ENCODE results near the gene MAPK10. TPM values are rescaled to one million over a fixed set of nuclear protein-coding genes. Genes with fewer than 3 reads are reported as not detected.

Gene MAPK10
- total and polyA plus RNA-seq, 4 donors = 3.3 to 109 (median 24.5) TPM

DNA sequence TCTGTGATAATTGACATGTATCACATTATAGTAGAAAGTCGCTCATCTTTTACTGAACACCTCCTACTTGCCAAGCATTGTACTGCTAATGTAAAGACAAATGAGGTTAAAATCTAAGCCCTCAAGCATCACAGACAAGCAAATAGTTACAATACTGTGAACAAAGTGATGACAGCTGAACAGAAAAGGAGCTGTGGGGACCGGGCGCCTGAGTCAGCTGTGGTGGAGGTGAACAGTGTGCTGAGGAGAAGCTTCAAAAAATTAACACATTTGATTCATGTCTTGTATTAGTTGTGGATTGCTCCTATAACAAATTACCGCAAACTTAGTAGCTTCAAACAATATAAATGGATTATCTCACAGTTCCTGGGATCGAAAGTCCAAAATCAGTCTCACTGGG is 124.3 kb downstream of the MAPK10 start:
- 89 to 91% methylated on average over 5 of the region's 5 CpGs for WGBS, 2 donors
- H3K36me3 ChIP-seq (ENCODE audit: control insufficient read depth in 4 of 4, insufficient read depth in 4 of 4, low read length in 4 of 4) = no peaks in the 10 kb centered on the region
- TF ChIP-seq, protein P1, sequence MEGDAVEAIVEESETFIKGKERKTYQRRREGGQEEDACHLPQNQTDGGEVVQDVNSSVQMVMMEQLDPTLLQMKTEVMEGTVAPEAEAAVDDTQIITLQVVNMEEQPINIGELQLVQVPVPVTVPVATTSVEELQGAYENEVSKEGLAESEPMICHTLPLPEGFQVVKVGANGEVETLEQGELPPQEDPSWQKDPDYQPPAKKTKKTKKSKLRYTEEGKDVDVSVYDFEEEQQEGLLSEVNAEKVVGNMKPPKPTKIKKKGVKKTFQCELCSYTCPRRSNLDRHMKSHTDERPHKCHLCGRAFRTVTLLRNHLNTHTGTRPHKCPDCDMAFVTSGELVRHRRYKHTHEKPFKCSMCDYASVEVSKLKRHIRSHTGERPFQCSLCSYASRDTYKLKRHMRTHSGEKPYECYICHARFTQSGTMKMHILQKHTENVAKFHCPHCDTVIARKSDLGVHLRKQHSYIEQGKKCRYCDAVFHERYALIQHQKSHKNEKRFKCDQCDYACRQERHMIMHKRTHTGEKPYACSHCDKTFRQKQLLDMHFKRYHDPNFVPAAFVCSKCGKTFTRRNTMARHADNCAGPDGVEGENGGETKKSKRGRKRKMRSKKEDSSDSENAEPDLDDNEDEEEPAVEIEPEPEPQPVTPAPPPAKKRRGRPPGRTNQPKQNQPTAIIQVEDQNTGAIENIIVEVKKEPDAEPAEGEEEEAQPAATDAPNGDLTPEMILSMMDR (IDR thresholded peaks at IDR 0.05; ENCODE audit: control extremely low read depth, extremely low read depth) = no peak
- H3K27ac ChIP-seq (ENCODE audit: low read depth in 1 of 2, low read length in 1 of 2) = no peak overlapping the region
- no peak for ATAC-seq (ENCODE audit: insufficient read depth, low FRiP score)
- no peaks in the 10 kb centered on the region for H3K27me3 ChIP-seq (ENCODE audit: control insufficient read depth in 3 of 3, insufficient read depth in 3 of 3, low read length in 2 of 3)
- H3K9me3 ChIP-seq (ENCODE audit: control insufficient read depth in 4 of 4, insufficient read depth in 3 of 4, low read length in 3 of 4) = no peaks in the 10 kb centered on the region
- no peak for DNase-seq
- no peak overlapping the region for H3K9ac ChIP-seq (ENCODE audit: insufficient read depth in 1 of 2, low read length in 2 of 2)
- H3K4me3 ChIP-seq = no peak overlapping the region
- H3K4me1 ChIP-seq (ENCODE audit: control insufficient read depth in 5 of 5, insufficient read depth in 5 of 5, low read length in 5 of 5) = no peaks in the 10 kb centered on the region

DNA sequence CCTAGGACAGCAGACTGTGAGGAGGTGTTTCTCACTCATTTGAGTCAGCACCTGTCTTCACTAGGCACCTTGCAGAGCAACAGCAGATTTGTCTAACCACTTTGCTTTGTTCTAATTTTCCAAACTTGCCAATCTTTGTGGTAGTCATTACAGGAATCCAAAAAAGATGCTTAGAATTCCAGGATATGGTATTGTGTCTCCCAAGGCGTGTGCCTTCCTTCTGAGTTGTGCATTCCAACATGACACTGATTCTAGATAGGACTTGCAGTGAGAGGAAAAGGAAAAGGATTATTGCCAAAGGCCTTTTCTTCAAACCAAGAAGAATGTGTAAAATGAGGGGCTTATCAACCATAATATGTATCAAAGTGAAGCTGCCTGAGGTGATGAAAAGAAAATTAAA is 126.2 kb downstream of the MAPK10 start:
- Histone ChIP-seq H3K4me1 (ENCODE audit: control insufficient read depth in 5 of 5, insufficient read depth in 5 of 5, low read length in 5 of 5) (no peaks in the 10 kb centered on the region), H3K4me3 (no peak overlapping the region), H3K27me3 (ENCODE audit: control insufficient read depth in 3 of 3, insufficient read depth in 3 of 3, low read length in 2 of 3) (no peaks in the 10 kb centered on the region), H3K36me3 (ENCODE audit: control insufficient read depth in 4 of 4, insufficient read depth in 4 of 4, low read length in 4 of 4) (no peaks in the 10 kb centered on the region), H3K9ac (ENCODE audit: insufficient read depth in 1 of 2, low read length in 2 of 2) (no peak overlapping the region), H3K27ac (ENCODE audit: low read depth in 1 of 2, low read length in 1 of 2) (no peak overlapping the region), H3K9me3 (ENCODE audit: control insufficient read depth in 4 of 4, insufficient read depth in 3 of 4, low read length in 3 of 4) (no peaks in the 10 kb centered on the region)
- TF ChIP-seq, protein P1 (IDR thresholded peaks at IDR 0.05; ENCODE audit: control extremely low read depth, extremely low read depth) = no peak
- ATAC-seq (ENCODE audit: insufficient read depth, low FRiP score) = peak; percentile 34
- 51 to 82% methylated on average over 1 of the region's 1 CpG for WGBS, 2 donors
- no peak for DNase-seq

DNA sequence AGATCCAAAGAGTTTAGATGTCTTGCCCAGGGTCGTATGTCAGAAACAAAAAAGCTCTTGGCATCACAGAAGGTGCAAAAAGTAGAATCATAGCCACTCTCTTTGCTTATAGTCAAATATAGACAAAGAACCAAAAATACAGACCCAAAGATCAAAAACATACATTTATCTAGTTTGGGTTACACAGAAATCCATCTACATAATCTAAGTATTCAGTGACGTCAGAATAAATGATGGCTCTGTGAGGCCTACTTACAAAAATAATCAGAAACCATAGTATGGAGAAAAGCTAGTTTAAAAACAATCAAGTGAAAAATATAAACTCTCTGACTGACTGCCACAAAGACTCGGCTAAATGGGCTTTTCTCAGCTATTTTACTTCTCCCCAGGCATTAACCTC is 126.8 kb downstream of the MAPK10 start:
- Histone ChIP-seq H3K9ac (ENCODE audit: insufficient read depth in 1 of 2, low read length in 2 of 2) (no peak overlapping the region), H3K36me3 (ENCODE audit: control insufficient read depth in 4 of 4, insufficient read depth in 4 of 4, low read length in 4 of 4) (no peaks in the 10 kb centered on the region), H3K4me1 (ENCODE audit: control insufficient read depth in 5 of 5, insufficient read depth in 5 of 5, low read length in 5 of 5) (no peaks in the 10 kb centered on the region), H3K27me3 (ENCODE audit: control insufficient read depth in 3 of 3, insufficient read depth in 3 of 3, low read length in 2 of 3) (no peaks in the 10 kb centered on the region), H3K9me3 (ENCODE audit: control insufficient read depth in 4 of 4, insufficient read depth in 3 of 4, low read length in 3 of 4) (no peaks in the 10 kb centered on the region), H3K27ac (ENCODE audit: low read depth in 1 of 2, low read length in 1 of 2) (no peak overlapping the region), H3K4me3 (no peak overlapping the region)
- TF ChIP-seq, protein P1 (IDR thresholded peaks at IDR 0.05; ENCODE audit: control extremely low read depth, extremely low read depth) = no peak
- ATAC-seq (ENCODE audit: insufficient read depth, low FRiP score) = no peak
- DNase-seq = no peak
- WGBS, 2 donors = 73 to 79% methylated on average over 3 of the region's 3 CpGs

DNA sequence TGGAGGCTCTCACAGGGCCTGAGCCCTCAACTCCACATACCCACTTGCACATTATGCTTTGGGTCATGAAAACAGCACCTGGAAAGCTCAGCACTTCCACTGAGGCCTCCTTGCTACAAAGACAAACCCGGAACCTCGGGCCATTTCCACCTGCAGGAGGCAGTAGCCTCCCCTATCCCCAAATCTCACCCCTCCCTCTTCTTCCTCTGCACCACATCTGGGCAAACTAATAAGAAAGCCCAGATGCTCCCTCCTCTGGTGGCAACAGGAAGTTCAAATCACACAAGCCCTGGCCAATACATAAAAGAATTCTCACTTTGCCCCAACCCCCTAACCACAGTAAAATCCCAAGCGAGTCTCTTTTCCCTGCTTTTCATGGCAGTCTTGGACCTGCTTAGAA is 136.4 kb downstream of the MAPK10 start:
- Histone ChIP-seq H3K36me3 (ENCODE audit: control insufficient read depth in 4 of 4, insufficient read depth in 4 of 4, low read length in 4 of 4) (no peaks in the 10 kb centered on the region), H3K4me3 (no peak overlapping the region), H3K9ac (ENCODE audit: insufficient read depth in 1 of 2, low read length in 2 of 2) (no peak overlapping the region), H3K27me3 (ENCODE audit: control insufficient read depth in 3 of 3, insufficient read depth in 3 of 3, low read length in 2 of 3) (no peaks in the 10 kb centered on the region), H3K4me1 (ENCODE audit: control insufficient read depth in 5 of 5, insufficient read depth in 5 of 5, low read length in 5 of 5) (peaks cover 0 to 21% (median 0%) of the 10 kb centered on the region in 5 donors), H3K27ac (ENCODE audit: low read depth in 1 of 2, low read length in 1 of 2) (no peak overlapping the region), H3K9me3 (ENCODE audit: control insufficient read depth in 4 of 4, insufficient read depth in 3 of 4, low read length in 3 of 4) (no peaks in the 10 kb centered on the region)
- ATAC-seq (ENCODE audit: insufficient read depth, low FRiP score) (no peak), DNase-seq (no peak)
- 62 to 64% methylated on average over 3 of the region's 3 CpGs for WGBS, 2 donors
- TF ChIP-seq, protein P1 (IDR thresholded peaks at IDR 0.05; ENCODE audit: control extremely low read depth, extremely low read depth) = no peak
